Mucosa of descending colon (tissue), 3 donors: ENCODE measurements around the gene SLC13A4. TPM values are rescaled to one million over a fixed set of nuclear protein-coding genes. Genes with fewer than 3 reads are reported as not detected.

ENCODE experiments used
- ATAC-seq: fragments of 200-7000 bp; cut with Tn5 transposase; one replicate; pipeline ENCODE4 v1.9.1; 2020; ENCODE audit warnings: mild to moderate bottlenecking, moderate library complexity
- DNase-seq, 3 donors: peaks; one replicate each; pipeline ENCODE4 v3.0.0-alpha.2; 2020
- H3K36me3 ChIP-seq: fragments of 200-600 bp; one replicate; pipeline ENCODE4 v1.8.0; 2021; ENCODE audit warnings: low read depth, mild to moderate bottlenecking
- H3K4me1 ChIP-seq: fragments of 200-600 bp; one replicate; pipeline ENCODE4 v1.8.0; 2021; ENCODE audit warnings: low read depth, mild to moderate bottlenecking
- H3K4me3 ChIP-seq: fragments of 200-600 bp; one replicate; pipeline ENCODE4 v1.8.0; 2021; ENCODE audit warnings: mild to moderate bottlenecking
- H3K9me3 ChIP-seq: fragments of 200-600 bp; one replicate; pipeline ENCODE4 v1.8.0; 2021; ENCODE audit warnings: mild to moderate bottlenecking
- CTCF ChIP-seq: fragments of 200-600 bp; IDR thresholded peaks from one replicate; pipeline ENCODE4 v1.8.0; 2022; ENCODE audit warnings: antibody characterized with exemption, mild to moderate bottlenecking
- intact Hi-C, 2 donors: fragments of 100-400 bp; cut with DNase I in 1 of 2; cut with micrococcal nuclease in 1 of 2; formaldehyde crosslinking; loops; one replicate each; pipeline versions ENCODE4 v1.11.0 to v1.11.1; 2022; cut with DNase I, micrococcal nuclease
- total RNA-seq, 3 donors: library from RNA; stranded (reverse); fragmentation: NEBNext Ultra II Directional in 2 of 3; extraction: Animal tissue kit (Norgen Biotek cat#: 25700) in 2 of 3; gene quantifications; one replicate each; pipeline versions ENCODE4 v1.2.1 to v1.2.4, GENCODE V29; 2021 to 2023
- donor health status: DM: no; HTN: no; CAD: no; lungs with moderate emphysema.
- donor health status: DM: no; HTN: no; CAD: no.
- donor health status: DM: no; HTN: yes; CAD: no.

Gene SLC13A4
- total RNA-seq, 3 donors from 2014 or later, result not detected

- intact Hi-C loops, result no loop called here
- ATAC-seq, result no peak
- no peak for TF ChIP-seq CTCF
- Histone ChIP-seq H3K36me3 (no peaks in the 10 kb centered on the region), H3K9me3 (no peaks in the 10 kb centered on the region), H3K4me1 (no peaks in the 10 kb centered on the region), H3K4me3 (no peak overlapping the region)
- DNase-seq, result no peak
These were observed 6.7 kb downstream of the SLC13A4 start for GRCh38 chr7:135721198-135721820.

GRCh38 chr7:135719688-135720087, 8.3 kb downstream of the SLC13A4 start:
- Histone ChIP-seq H3K9me3 (no peaks in the 10 kb centered on the region), H3K4me1 (no peaks in the 10 kb centered on the region), H3K4me3 (no peak overlapping the region), H3K36me3 (no peaks in the 10 kb centered on the region)
- no peak for ATAC-seq
- intact Hi-C loops, result no loop called here
- DNase-seq, result no peak
- no peak for TF ChIP-seq CTCF

- TF ChIP-seq CTCF, result no peak
- H3K4me3 ChIP-seq, result no peak overlapping the region
- H3K9me3 ChIP-seq, result no peaks in the 10 kb centered on the region
- no peaks in the 10 kb centered on the region for H3K36me3 ChIP-seq
- ATAC-seq, result no peak
- intact Hi-C loops, result no loop called here
- no peaks in the 10 kb centered on the region for H3K4me1 ChIP-seq
- DNase-seq, result no peak
These were observed 9.1 kb downstream of the SLC13A4 start for GRCh38 chr7:135718794-135719437.

- intact Hi-C loops, result no loop called here
These were observed 9.8 kb downstream of the SLC13A4 start for GRCh38 chr7:135718219-135718618.

GRCh38 chr7:135717693-135718092, 10.3 kb downstream of the SLC13A4 start:
- Histone ChIP-seq H3K4me3 (no peak overlapping the region), H3K36me3 (no peaks in the 10 kb centered on the region), H3K9me3 (no peaks in the 10 kb centered on the region), H3K4me1 (no peaks in the 10 kb centered on the region)
- DNase-seq, result no peak
- ATAC-seq, result no peak
- intact Hi-C loops, result no loop called here
- TF ChIP-seq CTCF, result no peak

More at GRCh38 chr7:135718219-135718618, 9.8 kb downstream of the SLC13A4 start:
- TF ChIP-seq CTCF, result no peak
- DNase-seq (no peak), ATAC-seq (no peak)
- H3K4me1 ChIP-seq, result no peaks in the 10 kb centered on the region
- H3K36me3 ChIP-seq, result no peaks in the 10 kb centered on the region
- H3K4me3 ChIP-seq, result no peak overlapping the region
- H3K9me3 ChIP-seq, result no peaks in the 10 kb centered on the region
